Adrenal gland (tissue), 12 donors: ENCODE measurements around the gene MEPCE. TPM values are rescaled to one million over a fixed set of nuclear protein-coding genes. Genes with fewer than 3 reads are reported as not detected.

Experiments
- DNase-seq, 7 donors: peaks; one replicate each; pipeline ENCODE4 v3.0.0-alpha.2; 2019 to 2020
- H3K27ac ChIP-seq, 5 donors: fragments of 200-600 bp; sonication (generic) in 4 of 5; 1 replicate in 3 of 5; 2 replicates in 2 of 5; pipeline versions ENCODE4 v1.5.1 to v1.8.0; 2016 to 2020; ENCODE audit warnings: mild to moderate bottlenecking in 1 of 5
- H3K27me3 ChIP-seq: fragments of 200-600 bp; 2 replicates; pipeline ENCODE4 v1.8.0; 2021
- H3K36me3 ChIP-seq, 2 donors: fragments of 200-600 bp; replicated peaks in 1 of 2; 1 replicate in 1 of 2; 2 replicates in 1 of 2; pipeline versions ENCODE4 v1.5.1 to v1.8.0; 2018 to 2022
- H3K4me1 ChIP-seq, 2 donors: fragments of 200-600 bp; replicated peaks in 1 of 2; 1 replicate in 1 of 2; 2 replicates in 1 of 2; pipeline versions ENCODE4 v1.5.1 to v1.8.0; 2018 to 2021
- H3K4me3 ChIP-seq, 4 donors: fragments of 200-600 bp; sonication (generic) in 3 of 4; one replicate each; pipeline ENCODE4 v1.5.1; 2016 to 2018
- H3K9me3 ChIP-seq, 3 donors: fragments of 200-600 bp; sonication (generic) in 1 of 3; replicated peaks in 1 of 3; 1 replicate in 2 of 3; 2 replicates in 1 of 3; pipeline versions ENCODE4 v1.5.1 to v1.8.0; 2016 to 2021
- CTCF ChIP-seq, 6 experiments: fragments of 450-650 bp in 4 of 6; fragments of 200-600 bp in 2 of 6; sonication (generic) in 1 of 6; IDR thresholded peaks; 1 replicate in 5 of 6; 2 replicates in 1 of 6; pipeline versions ENCODE4 v1.5.1 to v1.8.0; 2016 to 2021; ENCODE audit warnings: antibody characterized with exemption in 6 of 6, mild to moderate bottlenecking in 2 of 6, moderate library complexity in 1 of 6
- POLR2A ChIP-seq, 2 donors: fragments of 450-650 bp; IDR thresholded peaks; one replicate each; pipeline ENCODE4 v1.6.1; 2017; ENCODE audit warnings: antibody characterized with exemption in 2 of 2, mild to moderate bottlenecking in 2 of 2, moderate library complexity in 1 of 2
- WGBS, 4 donors: extraction: QIAGEN DNeasy Blood & Tissue Kit in 2 of 4; methylation state at CpG; one replicate each; pipeline versions ENCODE4 v1.1.5 to v1.1.7; 2013 to 2017; 5-methylcytosine and 5-hydroxymethylcytosine counted together
- intact Hi-C, 2 donors: fragments of 100-400 bp; cut with DNase I; formaldehyde crosslinking; loops; one replicate each; pipeline versions ENCODE4 v1.14.1 to v1.15.0; 2022 to 2023
- polyA plus RNA-seq, 3 donors: library from polyadenylated mRNA; stranded (reverse); fragments of 200-250 nt in 2 of 3; fragments of 350-450 nt in 1 of 3; fragmentation: Illumina TruSeq in 1 of 3; extraction: RNeasy Lipid Tissue Mini Kit (QIAGEN cat#74804) in 1 of 3; gene quantifications; one replicate each; pipeline ENCODE4 v1.2.3, GENCODE V29; 2013 to 2014
- total RNA-seq, 9 donors: library from RNA; depleted of rRNA in 4 of 9; stranded (reverse); fragments of >200 nt in 4 of 9; fragments of 120-200 nt in 1 of 9; fragmentation: NEBNext Ultra II Directional in 1 of 9; extraction: Animal tissue kit (Norgen Biotek cat#: 25700) in 1 of 9; gene quantifications; one replicate each; pipeline versions ENCODE4 v1.1.0 to v1.2.4, GENCODE V29; 2013 to 2023
- donor health status: healthy with polysubstance abuse.
- donor health status: Bipolar disorder and iron deficiency.
- donor health status: DM: yes; HTN: yes; CAD: no.
- donor health status: DM: no; HTN: no; CAD: no.
- donor health status: DM: no; HTN: no; CAD: no.
- donor health status: DM: yes; HTN: yes; CAD: no.

Gene MEPCE
- total and polyA plus RNA-seq, 12 donors: 24.8 to 76.8 (median 51.8) TPM

GRCh38 chr7:100476903-100477870, 47.6 kb downstream of the MEPCE start:
- Histone ChIP-seq H3K4me1 (peaks cover 29 to 53% of the 10 kb centered on the region in 2 donors), H3K27me3 (no peaks in the 10 kb centered on the region), H3K27ac (peak overlapping the region in 3 of 5 donors; percentile 70 to 81 (median 71)), H3K9me3 (no peaks in the 10 kb centered on the region), H3K36me3 (peaks cover 0 to 25% of the 10 kb centered on the region in 2 donors), H3K4me3 (peak overlapping the region; percentile 22 to 100 (median 83))
- TF ChIP-seq POLR2A (IDR thresholded peaks at IDR 0.05) (no peak), CTCF (IDR thresholded peaks at IDR 0.05) (peak in 3 of 6 experiments; percentile 9 to 22 (median 18))
- DNase-seq: peak in 2 of 7 donors; percentile 15 to 53
- 5 to 20% (median 8%) methylated on average over 4 to 30 of the region's 30 CpGs for WGBS, 4 donors
- intact Hi-C loops: loop anchor here in 1 of 2 donors (5.0 kb wide), 1 partner anchor 85 kb away; no protein-coding TSS in a partner anchor

DNA sequence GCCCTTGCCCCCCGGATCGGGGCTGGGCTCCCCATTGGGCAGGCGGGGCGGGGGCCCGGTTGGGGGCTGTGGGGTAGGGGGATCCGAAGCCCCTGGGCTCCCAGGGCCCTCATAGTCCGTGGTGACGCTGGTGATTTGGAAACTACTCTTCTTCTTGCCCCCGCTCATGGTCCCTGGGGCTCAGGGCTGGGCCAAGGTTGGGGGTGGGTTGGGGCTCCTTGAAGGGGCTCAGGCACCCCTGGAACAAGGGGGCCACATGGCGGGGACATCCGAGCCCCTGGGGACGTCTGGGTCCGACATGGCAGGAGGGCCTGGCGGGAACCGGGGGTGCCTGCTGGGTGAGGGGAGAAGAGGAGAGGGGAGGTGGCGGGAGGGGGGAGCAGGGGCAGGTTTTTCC, 48.2 kb downstream of the MEPCE start:
- Histone ChIP-seq H3K27ac (peak overlapping the region in 3 of 5 donors; percentile 70 to 81 (median 71)), H3K4me1 (peaks cover 29 to 53% of the 10 kb centered on the region in 2 donors), H3K4me3 (peak overlapping the region; percentile 22 to 100 (median 83)), H3K27me3 (no peaks in the 10 kb centered on the region), H3K36me3 (peaks cover 0 to 20% of the 10 kb centered on the region in 2 donors), H3K9me3 (no peaks in the 10 kb centered on the region)
- 0 to 1% (median 0%) methylated on average over 2 to 16 of the region's 16 CpGs for WGBS, 4 donors
- intact Hi-C loops: loop anchor here in 1 of 2 donors (5.0 kb wide), 1 partner anchor 84 kb away; no protein-coding TSS in a partner anchor
- no peak for DNase-seq
- TF ChIP-seq POLR2A (IDR thresholded peaks at IDR 0.05): no peak
- no peak for TF ChIP-seq CTCF (IDR thresholded peaks at IDR 0.05)

DNA sequence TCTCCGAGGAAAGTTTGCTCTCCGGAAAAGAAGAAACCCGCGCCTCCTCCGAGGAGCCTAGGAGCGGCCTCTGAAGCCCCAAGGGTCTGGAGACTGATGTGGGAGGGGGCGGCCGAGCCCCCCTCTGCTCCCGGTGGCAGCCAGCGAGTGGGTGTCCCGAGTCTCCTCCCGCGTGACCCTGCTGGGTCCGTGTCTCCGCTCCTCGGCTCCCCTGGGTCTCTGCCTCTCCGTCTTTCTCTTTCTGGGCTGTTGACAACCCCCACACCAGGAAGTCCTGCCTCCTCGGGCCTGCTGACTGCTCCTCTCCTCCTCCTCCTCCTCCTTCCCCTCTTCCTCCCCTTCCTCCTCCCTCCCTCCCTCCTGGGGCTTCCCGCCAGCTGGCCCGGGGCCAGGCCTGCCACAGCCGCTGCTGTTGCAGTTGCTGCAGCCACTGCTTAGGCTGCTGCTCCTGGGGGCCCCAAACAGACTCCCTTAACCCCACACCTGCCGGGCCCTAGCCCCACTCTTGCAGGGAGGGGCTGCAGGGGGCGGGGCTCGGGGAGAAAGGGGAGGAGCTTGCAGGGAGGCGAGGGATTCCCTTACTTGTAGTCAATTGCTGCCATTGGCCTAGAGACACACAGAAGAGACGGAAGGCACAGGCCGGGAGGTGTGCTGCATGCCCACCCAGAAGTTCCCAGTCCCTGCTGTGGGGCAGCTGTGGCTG, 49.5 kb downstream of the MEPCE start, which contains the start of gene TSC22D4:
Gene TSC22D4 (minus strand): TSS at position 257 of the 703 bp plus-strand sequence. CDS start 1,176 bp downstream, outside the sequence.
- Histone ChIP-seq H3K27me3 (no peaks in the 10 kb centered on the region), H3K27ac (peak within 1 kb of the TSS; percentile 57 to 88 (median 77)), H3K4me1 (peaks cover 31 to 47% of the 10 kb centered on the region in 2 donors), H3K9me3 (no peaks in the 10 kb centered on the region), H3K36me3 (peaks cover 0 to 8% of the 10 kb centered on the region in 2 donors), H3K4me3 (peak within 1 kb of the TSS; percentile 56 to 100 (median 96))
- intact Hi-C loops: loop anchor here in 1 of 2 donors (5.0 kb wide), 1 partner anchor 83 kb away; no protein-coding TSS in a partner anchor
- WGBS, 4 donors: 1 to 3% (median 1%) methylated on average over 15 to 27 of the region's 27 CpGs
- TF ChIP-seq POLR2A (IDR thresholded peaks at IDR 0.05) (peak; percentile 75 to 94), CTCF (IDR thresholded peaks at IDR 0.05) (no peak)
- DNase-seq: peak; percentile 95 to 98 (median 97)
